D721Med (cell line): ENCODE data around the gene AHNAK.
A peak's percentile ranks its signal among the peaks of the same experiment; 100 is the strongest.
"Not testable (repeated sequence)": the region's sequence is repeated elsewhere in the genome, so short reads cannot be mapped to it uniquely, and the experiment has no call there.

ENCODE experiments used
- DNase-seq: peaks from one replicate; pipeline ENCODE4 v3.0.0; 2011; ENCODE audit warnings: low spot score; ENCODE audit not compliant: insufficient read length
- FAIRE-seq: peaks from 2 replicates; lab custom pipeline; 2011; peaks lifted over from hg19 to GRCh38; lab: Jason Lieb, UNC
- TF ChIP-seq, protein P1 (sequence below): IDR thresholded peaks from 2 replicates; pipeline ENCODE4 v1.5.1; 2012; ENCODE audit warnings: mild to moderate bottlenecking, control low read depth; ENCODE audit not compliant: insufficient read depth; ENCODE audit errors: missing control alignments

AHNAK gene

GRCh38 chr11:62588966-62589637 is 42.5 kb upstream of the AHNAK start:
- FAIRE-seq (no peak), DNase-seq (no peak)
- TF ChIP-seq, protein P1, sequence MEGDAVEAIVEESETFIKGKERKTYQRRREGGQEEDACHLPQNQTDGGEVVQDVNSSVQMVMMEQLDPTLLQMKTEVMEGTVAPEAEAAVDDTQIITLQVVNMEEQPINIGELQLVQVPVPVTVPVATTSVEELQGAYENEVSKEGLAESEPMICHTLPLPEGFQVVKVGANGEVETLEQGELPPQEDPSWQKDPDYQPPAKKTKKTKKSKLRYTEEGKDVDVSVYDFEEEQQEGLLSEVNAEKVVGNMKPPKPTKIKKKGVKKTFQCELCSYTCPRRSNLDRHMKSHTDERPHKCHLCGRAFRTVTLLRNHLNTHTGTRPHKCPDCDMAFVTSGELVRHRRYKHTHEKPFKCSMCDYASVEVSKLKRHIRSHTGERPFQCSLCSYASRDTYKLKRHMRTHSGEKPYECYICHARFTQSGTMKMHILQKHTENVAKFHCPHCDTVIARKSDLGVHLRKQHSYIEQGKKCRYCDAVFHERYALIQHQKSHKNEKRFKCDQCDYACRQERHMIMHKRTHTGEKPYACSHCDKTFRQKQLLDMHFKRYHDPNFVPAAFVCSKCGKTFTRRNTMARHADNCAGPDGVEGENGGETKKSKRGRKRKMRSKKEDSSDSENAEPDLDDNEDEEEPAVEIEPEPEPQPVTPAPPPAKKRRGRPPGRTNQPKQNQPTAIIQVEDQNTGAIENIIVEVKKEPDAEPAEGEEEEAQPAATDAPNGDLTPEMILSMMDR = peak; percentile 31

- FAIRE-seq = not testable (repeated sequence)
These were observed 38.8 kb upstream of the AHNAK start for GRCh38 chr11:62585356-62585755.

GRCh38 chr11:62581735-62582134 is 35.1 kb upstream of the AHNAK start:
- not testable (repeated sequence) for DNase-seq, FAIRE-seq

More at GRCh38 chr11:62585356-62585755, 38.8 kb upstream of the AHNAK start:
- not testable (repeated sequence) for DNase-seq

DNA sequence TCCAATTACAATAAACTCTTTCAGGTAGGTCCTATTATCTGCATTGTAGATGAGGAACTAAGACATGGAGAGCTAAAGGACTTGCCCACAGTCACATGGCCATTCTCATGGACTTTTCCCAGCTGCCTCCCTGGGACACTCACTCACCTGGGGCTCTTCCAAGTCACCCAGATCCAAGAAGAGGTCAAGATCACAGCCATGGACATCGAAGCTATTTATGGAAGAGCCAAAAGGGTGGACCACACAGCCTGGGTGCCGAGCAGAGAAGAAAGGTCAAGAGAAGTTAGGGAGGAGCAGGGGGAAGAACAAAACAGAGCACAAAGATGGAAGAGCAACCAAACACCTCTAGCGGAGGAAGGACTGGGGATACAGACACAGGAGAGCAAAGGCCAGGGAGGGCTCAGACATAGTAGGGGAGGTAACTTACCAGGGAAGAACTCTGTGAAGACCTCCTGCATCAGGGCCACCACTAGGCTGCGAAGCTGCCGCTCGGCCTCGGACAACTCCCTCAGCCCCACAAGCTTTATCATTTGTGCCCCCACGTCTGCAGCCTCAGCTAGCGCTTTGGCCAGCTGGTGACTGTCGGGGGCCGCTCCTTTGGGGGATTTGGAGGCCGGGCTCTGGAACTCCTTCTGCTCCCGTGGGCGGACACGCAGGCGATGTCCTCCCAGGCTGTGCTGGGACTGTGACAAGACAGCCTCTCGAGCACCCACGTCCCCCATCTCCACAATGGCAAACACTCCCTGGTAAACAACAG is 34.5 kb upstream of the AHNAK start:
- DNase-seq (no peak), FAIRE-seq (no peak)
- TF ChIP-seq, protein P1 = no peak

- TF ChIP-seq, protein P1 = no peak
- no peak for DNase-seq
- FAIRE-seq = no peak
These were observed 32.6 kb upstream of the AHNAK start for GRCh38 chr11:62579252-62579651.

DNA sequence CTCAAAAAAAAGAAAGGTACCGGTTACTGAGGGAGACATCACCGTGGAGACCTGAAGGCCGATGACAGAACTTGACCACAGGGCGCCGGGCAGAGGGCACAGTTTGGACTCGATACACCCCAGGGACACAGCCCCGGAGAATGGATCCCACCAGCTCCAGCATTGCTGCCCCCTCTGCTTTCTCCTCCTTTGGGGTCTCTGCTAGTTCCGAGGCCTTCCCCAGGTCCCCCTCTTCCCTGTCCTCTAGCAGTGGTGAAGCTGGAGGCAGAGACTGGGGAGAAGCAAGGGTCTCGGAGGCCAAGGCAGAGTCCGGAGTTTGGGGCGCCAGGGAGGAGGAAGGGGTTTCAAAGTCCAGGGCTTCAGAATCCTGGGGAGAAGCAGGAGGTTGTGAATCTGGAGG is 31.9 kb upstream of the AHNAK start:
- FAIRE-seq = no peak
- DNase-seq = no peak
- TF ChIP-seq, protein P1 = no peak

DNA sequence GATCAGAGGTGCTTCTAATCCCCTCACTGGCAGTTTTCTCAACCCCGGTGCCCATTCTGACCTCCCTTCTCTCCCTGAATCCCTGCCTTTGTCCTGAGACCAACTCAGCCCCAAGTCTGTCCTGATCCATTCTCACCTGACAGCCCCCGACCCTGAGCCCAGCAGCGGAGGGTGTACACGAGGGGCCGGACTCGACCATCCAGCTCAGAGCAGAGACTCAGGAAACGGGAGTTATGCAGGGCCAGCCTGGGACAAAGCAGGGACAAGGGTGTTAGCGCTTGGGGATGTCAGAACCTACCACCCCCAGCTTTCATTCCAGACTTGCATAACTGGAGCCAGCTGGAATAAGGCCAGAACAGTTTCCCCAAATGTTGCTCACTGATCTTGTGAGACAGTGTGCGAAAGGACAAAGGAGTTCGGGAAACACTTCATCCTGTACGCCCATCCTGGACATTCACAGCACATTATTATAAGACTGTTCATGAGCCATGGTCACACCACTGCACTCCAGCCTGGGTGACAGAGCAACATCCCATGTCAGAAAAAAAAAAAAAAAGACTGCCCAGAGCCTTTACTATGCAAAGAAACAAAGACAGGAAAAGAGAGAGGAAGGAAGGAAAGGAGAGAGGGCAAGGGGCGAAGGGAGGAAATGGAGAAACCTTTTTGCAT is 30.6 kb upstream of the AHNAK start:
- TF ChIP-seq, protein P1 = no peak
- no peak for DNase-seq
- no peak for FAIRE-seq

DNA sequence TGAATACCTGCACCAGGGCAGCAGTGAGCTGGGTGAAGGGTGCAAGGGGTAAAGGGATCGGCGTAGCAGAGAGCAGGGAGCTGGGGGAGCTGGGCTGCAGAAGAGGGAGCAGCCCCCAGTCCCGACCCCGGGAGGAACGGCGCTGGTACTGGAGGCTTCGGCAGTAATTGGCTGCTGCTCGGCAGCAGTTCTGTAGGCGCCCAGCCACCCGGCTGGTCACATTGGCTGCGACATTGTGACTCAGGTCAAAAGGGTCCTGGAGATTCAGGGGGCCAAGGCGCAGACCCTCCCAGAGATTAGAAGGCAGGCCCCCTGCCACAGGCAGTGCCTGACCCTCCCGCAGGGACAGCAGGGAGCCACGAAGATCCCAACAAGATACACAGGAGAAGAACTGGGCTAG is 29.2 kb upstream of the AHNAK start:
- TF ChIP-seq, protein P1 = no peak
- FAIRE-seq = no peak
- no peak for DNase-seq
